ENCODE results near the gene CCND1.
"Not testable (repeated sequence)": the region's sequence is repeated elsewhere in the genome, so short reads cannot be mapped to it uniquely, and the experiment has no call there.

The CCND1 gene

GRCh38 chr11:69695995-69696394 is 55.0 kb downstream of the CCND1 start:
- not testable (repeated sequence) for DNase-seq

GRCh38 chr11:69696749-69697468 is 56.0 kb downstream of the CCND1 start:
- no peak for DNase-seq

- DNase-seq = no peak
Observed at GRCh38 chr11:69697469-69697843, 56.5 kb downstream of the CCND1 start.

GRCh38 chr11:69697861-69698260 is 56.9 kb downstream of the CCND1 start:
- DNase-seq = no peak

DNA sequence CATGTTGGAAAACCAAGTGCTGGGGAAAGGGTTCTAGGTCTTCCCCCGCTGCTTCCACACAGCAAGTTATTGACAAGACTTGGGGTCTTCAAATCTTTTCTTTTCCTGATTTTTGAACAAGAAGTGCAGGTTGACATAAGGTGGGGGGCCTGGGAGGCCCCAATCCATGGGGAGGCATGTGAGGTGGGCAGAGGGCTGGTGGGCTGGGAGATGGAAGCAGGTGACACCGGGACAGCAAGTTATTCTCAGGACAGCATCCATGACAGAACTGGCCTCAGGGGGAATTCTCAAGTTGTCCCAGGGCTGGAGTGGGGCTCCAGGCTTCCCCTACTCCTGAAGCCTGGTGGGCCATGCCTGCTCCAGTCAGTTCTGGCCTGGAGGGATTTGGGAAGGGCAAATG is 57.4 kb downstream of the CCND1 start:
- DNase-seq = no peak

DNA sequence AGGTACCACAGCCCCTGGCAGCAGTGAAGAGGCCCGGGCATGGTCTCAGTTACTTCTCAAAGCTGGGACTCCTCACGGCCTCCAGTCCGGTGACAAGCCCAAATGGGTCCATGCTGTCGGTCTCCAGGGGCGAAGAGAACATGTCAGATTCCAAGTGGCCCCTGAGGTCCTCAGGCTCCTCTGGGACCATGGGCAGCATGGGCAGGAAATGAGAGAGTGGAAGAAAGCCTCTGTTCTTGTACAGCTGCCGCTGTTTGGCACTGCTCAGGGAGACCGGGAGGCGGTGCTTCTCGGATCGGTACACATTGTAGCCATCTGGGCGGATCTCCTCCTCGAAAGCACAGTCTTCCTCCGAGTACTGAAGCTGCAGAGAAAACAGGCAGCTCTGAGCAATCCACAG is 58.3 kb downstream of the CCND1 start:
- DNase-seq = no peak

DNA sequence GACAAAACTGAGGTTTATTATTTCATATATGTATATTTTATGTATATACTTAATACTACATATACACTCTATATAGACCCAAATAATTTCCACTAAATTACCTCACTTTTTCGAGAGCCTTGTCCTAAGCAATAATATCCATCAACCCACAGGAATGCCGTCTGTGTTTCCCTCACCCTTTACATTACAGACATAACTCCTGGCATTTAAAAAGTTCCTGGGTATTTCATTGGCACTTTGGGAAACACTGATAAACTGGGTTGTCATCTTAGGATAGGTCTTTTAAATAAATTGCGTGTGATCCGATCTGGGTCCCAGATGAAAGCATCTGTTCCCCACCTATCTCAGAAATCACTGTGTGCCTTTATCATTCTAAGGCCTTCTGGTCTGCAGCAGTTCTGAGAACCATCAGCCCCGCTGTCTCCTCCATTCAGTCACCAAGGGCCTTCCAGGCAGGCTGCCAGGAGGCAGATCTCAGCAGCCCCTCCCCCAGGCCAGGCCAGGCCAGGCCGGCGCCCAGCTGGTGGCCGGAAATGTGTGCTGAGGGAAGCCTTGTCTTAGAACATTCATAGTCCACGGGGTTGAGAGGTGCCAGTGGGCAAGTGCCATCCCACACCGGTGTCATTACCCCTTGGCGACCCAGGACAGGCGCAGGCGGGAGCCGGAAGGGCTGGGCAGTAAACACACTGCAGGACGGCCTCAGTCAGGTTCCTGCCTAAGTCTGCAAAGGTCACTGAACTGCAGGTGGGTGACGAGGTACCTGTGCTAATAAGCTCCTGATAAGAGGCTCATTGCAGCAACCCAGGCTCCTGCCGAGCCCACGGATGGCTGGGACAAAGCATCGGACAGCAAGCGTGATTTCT is 59.6 kb downstream of the CCND1 start:
- DNase-seq = peak; percentile 37

DNA sequence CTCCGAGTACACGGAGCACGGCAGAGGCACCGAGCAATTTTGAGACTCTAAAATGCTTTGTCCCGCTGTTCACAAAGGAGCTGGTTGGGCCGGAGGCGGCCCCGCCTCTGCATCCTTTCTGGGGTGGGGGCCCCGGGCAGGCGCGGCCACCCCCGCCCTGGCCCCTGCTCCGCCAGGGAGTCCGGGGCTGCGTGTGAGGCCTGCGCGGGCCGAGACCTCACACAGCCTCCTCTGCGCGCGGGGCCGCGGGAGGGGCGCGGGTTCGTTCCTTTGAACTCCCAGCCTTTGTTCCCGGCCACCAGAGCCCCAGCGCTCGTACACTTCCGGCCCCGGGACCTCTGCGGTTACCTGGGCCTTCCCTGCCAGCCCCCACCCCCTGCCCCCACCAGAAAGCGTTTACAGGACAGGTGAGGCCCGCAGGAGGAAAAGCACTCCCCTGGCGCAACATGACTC is 61.3 kb downstream of the CCND1 start:
- no peak for DNase-seq

DNA sequence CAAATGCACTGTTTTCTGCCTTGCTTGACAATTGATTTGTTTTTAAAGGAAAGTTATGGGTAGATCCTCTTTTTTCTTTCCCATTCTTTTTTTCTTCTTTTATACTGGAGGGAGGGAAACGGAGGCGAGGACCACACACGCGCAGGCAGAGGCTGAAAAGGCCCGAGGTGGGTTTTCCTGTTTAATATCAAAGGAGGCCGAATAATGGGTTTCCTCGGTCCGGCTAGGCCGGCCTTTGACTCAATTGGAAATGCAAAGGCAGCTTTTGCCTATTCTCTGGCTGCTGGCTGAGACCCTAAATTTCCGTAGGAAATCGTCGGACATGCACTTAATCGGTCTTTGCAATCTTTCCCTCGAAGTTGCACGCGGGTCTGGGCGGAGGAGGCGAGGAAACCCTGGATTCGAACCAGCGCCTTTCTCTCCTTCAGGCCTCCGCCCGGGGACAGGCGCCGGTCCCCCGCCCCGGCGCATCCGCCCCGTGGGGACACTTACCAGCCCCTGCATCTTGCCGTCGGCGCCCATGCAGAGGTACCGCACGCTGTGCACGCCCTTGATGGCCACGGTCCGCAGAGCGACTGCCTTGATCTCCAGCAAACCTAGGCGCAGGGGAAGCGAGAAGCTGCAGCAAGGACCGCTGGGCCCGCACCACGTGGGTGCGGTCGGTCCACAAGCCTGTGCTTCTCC is 62.0 kb downstream of the CCND1 start:
- DNase-seq = no peak

GRCh38 chr11:69703453-69703767 is 62.5 kb downstream of the CCND1 start:
- DNase-seq = no peak

Measured in hematopoietic multipotent progenitor cell treated with erythropoietin and hydrocortisone succinate and interleukin-3 and kit ligand, for 6 days (in vitro differentiated cells).